OCI-LY1 (cell line): ENCODE data around the gene RIN3.

Experiments used
- EZH2 ChIP-seq: fragments of 200-600 bp; sonication (generic), shearing (Covaris generic); IDR thresholded peaks from 2 replicates; pipeline ENCODE4 v1.8.0; 2017; ENCODE audit warnings: borderline replicate concordance, mixed run types, mild to moderate bottlenecking, antibody characterized with exemption, low read length, moderate library complexity, mixed read lengths
- TF ChIP-seq, protein P1 (sequence below): fragments of 200-600 bp; sonication (generic), shearing (Covaris generic); IDR thresholded peaks from 2 replicates; pipeline ENCODE4 v1.5.1; 2017; ENCODE audit warnings: mild to moderate bottlenecking, antibody characterized with exemption, low read length, moderate library complexity, mixed read lengths

DNA sequence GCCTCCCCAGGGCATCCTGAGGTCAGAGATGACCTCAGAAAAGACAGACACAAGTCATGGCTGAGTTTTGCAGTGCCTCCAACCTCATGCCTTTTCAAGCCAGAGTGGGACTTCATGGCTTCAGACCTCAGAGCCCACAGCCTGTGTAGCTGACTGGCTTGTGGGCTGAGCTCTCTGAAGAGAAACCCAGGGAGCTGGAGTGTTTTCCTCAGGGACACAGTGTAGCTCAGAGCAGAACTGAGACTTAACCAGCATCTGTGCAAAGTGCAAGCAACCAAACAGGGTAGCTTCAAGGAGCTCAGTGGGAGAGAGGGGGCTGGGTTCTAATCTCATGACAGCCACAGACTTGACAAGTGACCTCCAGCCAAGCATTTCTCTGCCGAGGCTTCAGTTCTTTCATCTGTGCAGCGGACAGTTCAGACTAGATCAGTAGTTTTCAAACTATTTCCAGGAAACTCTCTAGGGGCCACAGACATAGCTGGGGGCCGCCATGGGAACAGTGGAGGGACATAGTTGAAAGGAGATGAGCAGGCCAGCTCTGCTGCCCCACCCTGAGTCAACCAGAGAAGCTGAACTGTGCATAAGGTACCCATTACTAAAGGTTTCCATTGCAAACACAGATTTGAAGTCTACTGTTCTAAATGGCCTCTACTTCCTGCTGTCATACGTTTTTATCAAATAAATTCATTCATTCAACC is 154.8 kb downstream of the RIN3 start:
- TF ChIP-seq, protein P1, sequence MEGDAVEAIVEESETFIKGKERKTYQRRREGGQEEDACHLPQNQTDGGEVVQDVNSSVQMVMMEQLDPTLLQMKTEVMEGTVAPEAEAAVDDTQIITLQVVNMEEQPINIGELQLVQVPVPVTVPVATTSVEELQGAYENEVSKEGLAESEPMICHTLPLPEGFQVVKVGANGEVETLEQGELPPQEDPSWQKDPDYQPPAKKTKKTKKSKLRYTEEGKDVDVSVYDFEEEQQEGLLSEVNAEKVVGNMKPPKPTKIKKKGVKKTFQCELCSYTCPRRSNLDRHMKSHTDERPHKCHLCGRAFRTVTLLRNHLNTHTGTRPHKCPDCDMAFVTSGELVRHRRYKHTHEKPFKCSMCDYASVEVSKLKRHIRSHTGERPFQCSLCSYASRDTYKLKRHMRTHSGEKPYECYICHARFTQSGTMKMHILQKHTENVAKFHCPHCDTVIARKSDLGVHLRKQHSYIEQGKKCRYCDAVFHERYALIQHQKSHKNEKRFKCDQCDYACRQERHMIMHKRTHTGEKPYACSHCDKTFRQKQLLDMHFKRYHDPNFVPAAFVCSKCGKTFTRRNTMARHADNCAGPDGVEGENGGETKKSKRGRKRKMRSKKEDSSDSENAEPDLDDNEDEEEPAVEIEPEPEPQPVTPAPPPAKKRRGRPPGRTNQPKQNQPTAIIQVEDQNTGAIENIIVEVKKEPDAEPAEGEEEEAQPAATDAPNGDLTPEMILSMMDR = no peak
- no peak for TF ChIP-seq EZH2
